Mucosa of descending colon (tissue), 3 donors: Measurements from ENCODE around the gene MLPH. TPM values are rescaled to one million over a fixed set of nuclear protein-coding genes. Genes with fewer than 3 reads are reported as not detected.

Experiments used
- ATAC-seq: fragments of 200-7000 bp; cut with Tn5 transposase; one replicate; pipeline ENCODE4 v1.9.1; 2020; ENCODE audit warnings: mild to moderate bottlenecking, moderate library complexity
- DNase-seq, 3 donors: peaks; one replicate each; pipeline ENCODE4 v3.0.0-alpha.2; 2020
- H3K36me3 ChIP-seq: fragments of 200-600 bp; one replicate; pipeline ENCODE4 v1.8.0; 2021; ENCODE audit warnings: low read depth, mild to moderate bottlenecking
- H3K4me1 ChIP-seq: fragments of 200-600 bp; one replicate; pipeline ENCODE4 v1.8.0; 2021; ENCODE audit warnings: low read depth, mild to moderate bottlenecking
- H3K4me3 ChIP-seq: fragments of 200-600 bp; one replicate; pipeline ENCODE4 v1.8.0; 2021; ENCODE audit warnings: mild to moderate bottlenecking
- H3K9me3 ChIP-seq: fragments of 200-600 bp; one replicate; pipeline ENCODE4 v1.8.0; 2021; ENCODE audit warnings: mild to moderate bottlenecking
- CTCF ChIP-seq: fragments of 200-600 bp; IDR thresholded peaks from one replicate; pipeline ENCODE4 v1.8.0; 2022; ENCODE audit warnings: antibody characterized with exemption, mild to moderate bottlenecking
- intact Hi-C, 2 donors: fragments of 100-400 bp; cut with DNase I in 1 of 2; cut with micrococcal nuclease in 1 of 2; formaldehyde crosslinking; loops; one replicate each; pipeline versions ENCODE4 v1.11.0 to v1.11.1; 2022; cut with DNase I, micrococcal nuclease
- total RNA-seq, 3 donors: library from RNA; stranded (reverse); fragmentation: NEBNext Ultra II Directional in 2 of 3; extraction: Animal tissue kit (Norgen Biotek cat#: 25700) in 2 of 3; gene quantifications; one replicate each; pipeline versions ENCODE4 v1.2.1 to v1.2.4, GENCODE V29; 2021 to 2023
- donor health status: DM: no; HTN: no; CAD: no; lungs with moderate emphysema.
- donor health status: DM: no; HTN: no; CAD: no.
- donor health status: DM: no; HTN: yes; CAD: no.

MLPH gene
- total RNA-seq, 3 donors from 2014 or later, result 46.8 to 133 (median 121) TPM

GRCh38 chr2:237451643-237452469 lies 35.2 kb upstream of the MLPH start:
- ATAC-seq (no peak), DNase-seq (no peak)
- intact Hi-C loops, result no loop called here
- no peak for TF ChIP-seq CTCF
- Histone ChIP-seq H3K4me3 (no peak overlapping the region), H3K4me1 (no peaks in the 10 kb centered on the region), H3K9me3 (no peaks in the 10 kb centered on the region), H3K36me3 (no peaks in the 10 kb centered on the region)

GRCh38 chr2:237452861-237453260 lies 34.2 kb upstream of the MLPH start:
- Histone ChIP-seq H3K4me1 (no peaks in the 10 kb centered on the region), H3K36me3 (no peaks in the 10 kb centered on the region), H3K4me3 (no peak overlapping the region), H3K9me3 (no peaks in the 10 kb centered on the region)
- DNase-seq (no peak), ATAC-seq (no peak)
- no peak for TF ChIP-seq CTCF
- intact Hi-C loops, result no loop called here

DNA sequence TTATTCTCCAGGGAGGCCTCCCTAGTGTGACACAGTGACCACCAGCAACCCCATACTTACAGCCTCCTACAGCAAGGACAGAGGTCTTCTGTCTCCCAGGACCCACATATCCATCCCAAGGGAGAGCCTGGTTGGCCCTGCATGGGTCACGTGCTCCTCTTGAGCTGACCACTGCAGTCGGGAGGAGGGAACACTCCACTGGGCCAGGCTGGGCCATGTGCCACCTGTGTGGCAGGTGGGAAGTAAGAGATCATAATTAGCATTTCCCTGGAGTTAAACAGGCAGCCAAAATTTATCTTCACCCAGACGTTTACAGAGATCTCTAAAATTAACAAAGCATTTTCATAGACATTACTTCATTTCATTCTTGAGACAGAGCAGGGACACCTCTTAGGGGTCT lies 33.4 kb upstream of the MLPH start:
- ATAC-seq (no peak), DNase-seq (no peak)
- no peak overlapping the region for H3K4me3 ChIP-seq
- intact Hi-C loops, result no loop called here
- TF ChIP-seq CTCF, result no peak
- H3K4me1 ChIP-seq, result no peaks in the 10 kb centered on the region
- H3K9me3 ChIP-seq, result no peaks in the 10 kb centered on the region
- H3K36me3 ChIP-seq, result no peaks in the 10 kb centered on the region

GRCh38 chr2:237455764-237456163 lies 31.3 kb upstream of the MLPH start:
- H3K36me3 ChIP-seq, result no peaks in the 10 kb centered on the region
- DNase-seq, result no peak
- H3K9me3 ChIP-seq, result no peaks in the 10 kb centered on the region
- ATAC-seq, result no peak
- no peak for TF ChIP-seq CTCF
- no peaks in the 10 kb centered on the region for H3K4me1 ChIP-seq
- no peak overlapping the region for H3K4me3 ChIP-seq
- intact Hi-C loops, result no loop called here

GRCh38 chr2:237456200-237456843 lies 30.7 kb upstream of the MLPH start:
- Histone ChIP-seq H3K36me3 (no peaks in the 10 kb centered on the region), H3K4me3 (no peak overlapping the region), H3K9me3 (no peaks in the 10 kb centered on the region), H3K4me1 (no peaks in the 10 kb centered on the region)
- TF ChIP-seq CTCF, result no peak
- intact Hi-C loops, result no loop called here
- DNase-seq (no peak), ATAC-seq (peak; percentile 62)
